K562 (cell line): ENCODE measurements around the gene ABCA8.

Experiments used
- EZH2 ChIP-seq: IDR thresholded peaks from 2 replicates; pipeline ENCODE4 v1.6.1; 2012; ENCODE audit warnings: low read depth, mild to moderate bottlenecking, inconsistent platforms, low read length, borderline replicate concordance
- FOXA1 ChIP-seq: fragments of 450-650 bp; IDR thresholded peaks from 2 replicates; pipeline ENCODE4 v1.6.1; 2016; ENCODE audit warnings: mild to moderate bottlenecking, borderline replicate concordance
- TF ChIP-seq, protein P1 (sequence below), 2 experiments: fragments of 450-650 bp; formaldehyde crosslinking in 1 of 2; IDR thresholded peaks; 2 replicates each; pipeline versions ENCODE4 v1.4.0 to v1.6.1; 2014 to 2020; ENCODE audit warnings: mild to moderate bottlenecking in 2 of 2, borderline replicate concordance in 1 of 2, low read depth in 1 of 2

DNA sequence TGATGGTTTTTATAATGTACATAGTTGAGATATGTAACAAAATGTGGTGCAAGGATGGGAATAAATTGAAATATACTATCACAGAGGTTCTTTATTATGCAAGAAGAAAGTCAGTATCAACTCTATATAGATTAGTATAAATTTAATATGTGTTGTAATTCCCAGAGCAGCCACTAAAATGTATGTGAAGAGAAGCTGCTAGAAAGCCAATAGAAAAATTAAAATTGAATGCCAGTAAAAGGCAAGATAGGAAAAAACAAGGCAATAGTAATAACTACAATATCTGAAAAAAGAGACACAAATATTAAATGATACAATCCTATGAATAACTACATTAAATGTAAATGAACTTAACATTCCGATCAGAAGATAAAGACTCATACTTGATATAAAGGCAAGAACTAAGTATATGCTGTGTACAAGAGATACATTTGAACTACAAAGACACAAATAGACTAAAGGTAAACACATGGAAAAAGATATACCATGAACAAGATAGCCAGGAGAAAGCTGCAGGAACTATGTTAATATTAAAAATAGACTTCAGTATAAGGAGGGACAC lies 92.0 kb downstream of the ABCA8 start:
- TF ChIP-seq, protein P1, sequence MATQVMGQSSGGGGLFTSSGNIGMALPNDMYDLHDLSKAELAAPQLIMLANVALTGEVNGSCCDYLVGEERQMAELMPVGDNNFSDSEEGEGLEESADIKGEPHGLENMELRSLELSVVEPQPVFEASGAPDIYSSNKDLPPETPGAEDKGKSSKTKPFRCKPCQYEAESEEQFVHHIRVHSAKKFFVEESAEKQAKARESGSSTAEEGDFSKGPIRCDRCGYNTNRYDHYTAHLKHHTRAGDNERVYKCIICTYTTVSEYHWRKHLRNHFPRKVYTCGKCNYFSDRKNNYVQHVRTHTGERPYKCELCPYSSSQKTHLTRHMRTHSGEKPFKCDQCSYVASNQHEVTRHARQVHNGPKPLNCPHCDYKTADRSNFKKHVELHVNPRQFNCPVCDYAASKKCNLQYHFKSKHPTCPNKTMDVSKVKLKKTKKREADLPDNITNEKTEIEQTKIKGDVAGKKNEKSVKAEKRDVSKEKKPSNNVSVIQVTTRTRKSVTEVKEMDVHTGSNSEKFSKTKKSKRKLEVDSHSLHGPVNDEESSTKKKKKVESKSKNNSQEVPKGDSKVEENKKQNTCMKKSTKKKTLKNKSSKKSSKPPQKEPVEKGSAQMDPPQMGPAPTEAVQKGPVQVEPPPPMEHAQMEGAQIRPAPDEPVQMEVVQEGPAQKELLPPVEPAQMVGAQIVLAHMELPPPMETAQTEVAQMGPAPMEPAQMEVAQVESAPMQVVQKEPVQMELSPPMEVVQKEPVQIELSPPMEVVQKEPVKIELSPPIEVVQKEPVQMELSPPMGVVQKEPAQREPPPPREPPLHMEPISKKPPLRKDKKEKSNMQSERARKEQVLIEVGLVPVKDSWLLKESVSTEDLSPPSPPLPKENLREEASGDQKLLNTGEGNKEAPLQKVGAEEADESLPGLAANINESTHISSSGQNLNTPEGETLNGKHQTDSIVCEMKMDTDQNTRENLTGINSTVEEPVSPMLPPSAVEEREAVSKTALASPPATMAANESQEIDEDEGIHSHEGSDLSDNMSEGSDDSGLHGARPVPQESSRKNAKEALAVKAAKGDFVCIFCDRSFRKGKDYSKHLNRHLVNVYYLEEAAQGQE (IDR thresholded peaks at IDR 0.05; ENCODE audit: borderline replicate concordance), result no peak
- TF ChIP-seq, protein P1 (CRISPR knock-in tag; IDR thresholded peaks at IDR 0.05; ENCODE audit: low read depth), result no peak
- TF ChIP-seq EZH2, result no peak
- no peak for TF ChIP-seq FOXA1
